GM19193 (cell line): ENCODE measurements around the gene MZB1.

Source experiments
- POLR2A ChIP-seq: IDR thresholded peaks from 4 replicates; pipeline ENCODE4 v1.6.1; 2011; ENCODE audit not compliant: insufficient read depth, insufficient read length; ENCODE audit errors: extremely low read depth

The MZB1 gene

GRCh38 chr5:139389701-139390638 lies at the start of gene MZB1:
Gene MZB1 (minus strand): TSS chr5:139389913. CDS start chr5:139389856, 57 bp downstream.
- TF ChIP-seq POLR2A, result peak; percentile 95

- peak; percentile 56 for TF ChIP-seq POLR2A
Measured at GRCh38 chr5:139439013-139439903, 49.5 kb upstream of the MZB1 start, which contains the start of gene DNAJC18. Gene DNAJC18 (minus strand): TSS chr5:139439525. CDS start chr5:139439445, 80 bp downstream.

- TF ChIP-seq POLR2A, result no peak
Measured at GRCh38 chr5:139438707-139439012, 48.9 kb upstream of the MZB1 start.

GRCh38 chr5:139435676-139436075 lies 46.0 kb upstream of the MZB1 start:
- TF ChIP-seq POLR2A, result no peak

- no peak for TF ChIP-seq POLR2A
Measured at GRCh38 chr5:139431706-139432105, 42.0 kb upstream of the MZB1 start.

- TF ChIP-seq POLR2A, result no peak
Measured at GRCh38 chr5:139430015-139430414, 40.3 kb upstream of the MZB1 start.

- TF ChIP-seq POLR2A, result no peak
Measured at GRCh38 chr5:139426203-139426885, 36.6 kb upstream of the MZB1 start.

- no peak for TF ChIP-seq POLR2A
Measured at GRCh38 chr5:139425497-139425896, 35.8 kb upstream of the MZB1 start.

- TF ChIP-seq POLR2A, result no peak
Measured at GRCh38 chr5:139422307-139422893, 32.7 kb upstream of the MZB1 start.

GRCh38 chr5:139419226-139420192 lies 29.8 kb upstream of the MZB1 start:
- no peak for TF ChIP-seq POLR2A

GRCh38 chr5:139418793-139419192 lies 29.1 kb upstream of the MZB1 start:
- no peak for TF ChIP-seq POLR2A

- TF ChIP-seq POLR2A, result no peak
Measured at GRCh38 chr5:139417214-139417613, 27.5 kb upstream of the MZB1 start.

- TF ChIP-seq POLR2A, result no peak
Measured at GRCh38 chr5:139416651-139417050, 26.9 kb upstream of the MZB1 start.
